ENCODE measurements around the gene NEAT1. TPM values are rescaled to one million over a fixed set of nuclear protein-coding genes. Genes with fewer than 3 reads are reported as not detected.
A peak's percentile ranks its signal among the peaks of the same experiment; 100 is the strongest.

NEAT1 gene
- total RNA-seq, 2 experiments from 2014 or later = 221 to 223 TPM

GRCh38 chr11:65401803-65402248, 20.8 kb upstream of the NEAT1 start:
- H3K4me3 Mint-ChIP-seq = no peak overlapping the region
- ChIA-PET POLR2A (interaction anchor here (0.6 to 1.7 kb wide), 3 partner anchors 17 to 32 kb away, joined by 3 to 4 read pairs (median 3); no protein-coding TSS in a partner anchor), CTCF (interaction anchor here (0.7 to 1.5 kb wide), 3 partner anchors 20 to 109 kb away, joined by 3 to 4 read pairs (median 3); partner anchors contain the start of gene SLC25A45)
- peaks cover 50% of the 10 kb centered on the region for H3K36me3 Mint-ChIP-seq (ENCODE audit: low read depth)
- intact Hi-C loops (cut with DNase I, micrococcal nuclease) = no loop called here
- H3K4me1 Mint-ChIP-seq (ENCODE audit: low read depth) = peaks cover 5% of the 10 kb centered on the region
- ATAC-seq (ENCODE audit: poor library complexity) (no peak), DNase-seq (no peak)
- no peak overlapping the region for H3K27ac ChIP-seq (ENCODE audit: low read depth in 1 of 2, low read length in 2 of 2)
- no peaks in the 10 kb centered on the region for H3K27me3 Mint-ChIP-seq
- no peak for TF ChIP-seq CTCF (IDR thresholded peaks at IDR 0.05)
- peaks cover 61% of the 10 kb centered on the region for H3K36me3 ChIP-seq (ENCODE audit: insufficient read depth, low read length)
- no peaks in the 10 kb centered on the region for H3K9me3 ChIP-seq (ENCODE audit: control insufficient read depth in 1 of 2, insufficient read depth in 1 of 2, low read length in 2 of 2)
- no peak overlapping the region for H3K27ac Mint-ChIP-seq
- peaks cover 9% of the 10 kb centered on the region for H3K4me1 ChIP-seq (ENCODE audit: insufficient read depth, low read length)
- H3K27me3 ChIP-seq (ENCODE audit: control insufficient read depth in 1 of 2, insufficient read depth in 2 of 2, low read length in 2 of 2) = no peaks in the 10 kb centered on the region
- no peak overlapping the region for H3K4me3 ChIP-seq (ENCODE audit: low read length)
- H3K9me3 Mint-ChIP-seq = no peaks in the 10 kb centered on the region

GRCh38 chr11:65402790-65403189, 19.8 kb upstream of the NEAT1 start:
- intact Hi-C loops (cut with DNase I, micrococcal nuclease) = no loop called here
- DNase-seq (no peak), ATAC-seq (ENCODE audit: poor library complexity) (no peak)
- Histone ChIP-seq H3K27ac (ENCODE audit: low read depth in 1 of 2, low read length in 2 of 2) (no peak overlapping the region), H3K36me3 (ENCODE audit: insufficient read depth, low read length) (peaks cover 60% of the 10 kb centered on the region), H3K4me1 (ENCODE audit: insufficient read depth, low read length) (peaks cover 9% of the 10 kb centered on the region), H3K27me3 (ENCODE audit: control insufficient read depth in 1 of 2, insufficient read depth in 2 of 2, low read length in 2 of 2) (no peaks in the 10 kb centered on the region), H3K4me3 (ENCODE audit: low read length) (no peak overlapping the region), H3K9me3 (ENCODE audit: control insufficient read depth in 1 of 2, insufficient read depth in 1 of 2, low read length in 2 of 2) (no peaks in the 10 kb centered on the region)
- peaks cover 42% of the 10 kb centered on the region for H3K36me3 Mint-ChIP-seq (ENCODE audit: low read depth)
- no peak overlapping the region for H3K4me3 Mint-ChIP-seq
- POLR2A ChIA-PET = interaction anchor here (0.6 to 1.7 kb wide), 3 partner anchors 18 to 22 kb away, joined by 3 read pairs; partner anchors contain the start of gene NEAT1
- no peak overlapping the region for H3K27ac Mint-ChIP-seq
- peaks cover 5% of the 10 kb centered on the region for H3K4me1 Mint-ChIP-seq (ENCODE audit: low read depth)
- no peaks in the 10 kb centered on the region for H3K27me3 Mint-ChIP-seq
- CTCF ChIA-PET = interaction anchor here (1.5 kb wide), 1 partner anchor 108 kb away, joined by 4 read pairs; no protein-coding TSS in a partner anchor
- TF ChIP-seq CTCF (IDR thresholded peaks at IDR 0.05) = no peak
- H3K9me3 Mint-ChIP-seq = no peaks in the 10 kb centered on the region

- Histone ChIP-seq H3K9me3 (ENCODE audit: control insufficient read depth in 1 of 2, insufficient read depth in 1 of 2, low read length in 2 of 2) (no peaks in the 10 kb centered on the region), H3K27me3 (ENCODE audit: control insufficient read depth in 1 of 2, insufficient read depth in 2 of 2, low read length in 2 of 2) (no peaks in the 10 kb centered on the region), H3K36me3 (ENCODE audit: insufficient read depth, low read length) (peaks cover 59% of the 10 kb centered on the region), H3K4me3 (ENCODE audit: low read length) (no peak overlapping the region), H3K4me1 (ENCODE audit: insufficient read depth, low read length) (peaks cover 9% of the 10 kb centered on the region), H3K27ac (ENCODE audit: low read depth in 1 of 2, low read length in 2 of 2) (peak overlapping the region in 1 of 2 donors; percentile 21)
- intact Hi-C loops (cut with DNase I, micrococcal nuclease) = loop anchor here in 1 of 2 experiments (2.0 kb wide), 1 partner anchor 15 kb away; no protein-coding TSS in a partner anchor
- peak in 2 of 14 experiments; percentile 47 to 49 for DNase-seq
- ATAC-seq (ENCODE audit: poor library complexity) = no peak
- Mint-ChIP-seq H3K4me1 (ENCODE audit: low read depth) (peaks cover 5% of the 10 kb centered on the region), H3K27ac (peak overlapping the region; percentile 44), H3K36me3 (ENCODE audit: low read depth) (peaks cover 39% of the 10 kb centered on the region), H3K4me3 (no peak overlapping the region), H3K9me3 (no peaks in the 10 kb centered on the region), H3K27me3 (no peaks in the 10 kb centered on the region)
- ChIA-PET POLR2A (no interaction called here), CTCF (no interaction called here)
- TF ChIP-seq CTCF (IDR thresholded peaks at IDR 0.05) = no peak
These were observed 18.9 kb upstream of the NEAT1 start for GRCh38 chr11:65403607-65404121.
